ENCODE data around the gene KCTD12.

KCTD12 gene

DNA sequence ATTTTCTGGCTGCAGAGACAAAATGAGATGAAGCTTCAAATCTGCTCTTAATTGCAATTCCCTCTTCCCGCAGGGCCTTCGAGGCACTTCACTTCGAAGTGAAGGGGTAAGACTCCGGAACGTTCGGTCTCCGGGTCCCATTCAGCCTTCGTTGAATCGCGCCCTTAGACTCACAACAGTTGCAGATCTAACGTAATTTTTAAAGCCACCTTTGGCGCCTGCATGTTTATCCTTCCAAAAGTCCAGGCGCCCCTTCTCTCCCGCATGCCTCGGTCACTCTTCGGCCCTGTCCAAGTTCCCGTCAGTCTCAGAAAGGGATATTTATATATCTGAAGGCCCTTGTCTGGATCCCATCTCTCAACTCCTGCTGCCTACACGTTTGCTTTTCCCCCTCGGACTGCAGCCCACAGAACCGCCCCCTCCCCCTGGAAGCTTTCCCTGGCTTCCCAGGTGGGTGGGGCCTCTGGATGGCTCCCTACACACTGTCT lies 915 bp upstream of the KCTD12 start:
- no peak for DNase-seq (ENCODE audit: low spot score)

DNA sequence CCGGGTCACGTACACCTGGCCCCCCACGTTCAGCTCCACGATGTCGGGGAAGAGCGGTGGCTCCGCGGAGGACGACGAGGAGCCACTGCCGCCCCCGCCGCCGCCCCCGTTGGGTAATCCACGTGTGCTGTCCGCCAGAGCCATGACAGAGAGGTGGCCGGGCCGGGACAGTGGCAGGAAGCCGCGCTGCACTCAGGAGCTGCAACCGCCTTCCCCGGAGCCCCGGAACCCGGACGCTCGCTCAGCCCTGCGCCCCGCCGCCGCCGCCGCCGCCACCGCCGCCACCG lies 257 bp downstream of the KCTD12 start:
- no peak for DNase-seq (ENCODE audit: low spot score)

DNA sequence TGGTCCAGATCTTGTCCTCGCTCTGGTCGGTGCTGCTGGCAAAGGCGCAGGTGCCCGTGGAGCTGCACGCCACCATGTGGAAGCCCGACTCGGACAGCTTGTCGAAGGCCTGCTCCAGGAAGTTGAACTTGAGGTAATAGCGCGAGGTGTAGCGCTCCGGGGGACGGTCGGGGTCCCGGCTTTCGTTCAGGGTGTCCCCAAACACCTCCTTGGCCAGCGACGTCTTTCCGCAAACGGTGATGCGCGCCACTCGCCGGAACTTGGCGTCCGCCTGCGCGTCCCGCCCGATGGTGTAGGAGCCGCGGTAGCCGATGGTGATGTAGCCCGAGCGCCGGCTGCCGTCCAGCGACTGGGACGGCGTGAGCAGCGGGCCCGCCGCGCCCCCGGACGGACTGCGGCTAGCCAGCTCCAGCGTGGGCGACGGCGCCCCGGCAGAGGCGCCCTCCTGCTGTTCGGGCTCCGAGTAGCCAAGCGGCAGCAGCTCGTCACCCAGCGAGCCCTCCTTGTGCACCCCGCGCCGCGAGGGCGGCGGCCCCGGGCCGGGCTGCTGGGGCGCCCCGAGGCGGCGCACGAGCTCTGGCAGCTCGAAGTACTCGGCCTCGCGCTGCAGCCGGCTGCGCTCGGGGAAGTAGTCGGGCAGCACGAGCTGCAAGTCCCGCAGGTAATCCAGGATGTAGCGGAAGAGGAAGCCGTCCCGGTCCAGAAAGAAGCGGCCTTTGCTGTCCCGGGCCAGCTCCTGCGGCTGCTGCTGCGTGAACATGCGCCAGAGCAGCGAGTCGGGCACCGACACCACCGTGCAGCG lies 801 bp downstream of the KCTD12 start:
- peak; percentile 82 for DNase-seq (ENCODE audit: low spot score)

DNA sequence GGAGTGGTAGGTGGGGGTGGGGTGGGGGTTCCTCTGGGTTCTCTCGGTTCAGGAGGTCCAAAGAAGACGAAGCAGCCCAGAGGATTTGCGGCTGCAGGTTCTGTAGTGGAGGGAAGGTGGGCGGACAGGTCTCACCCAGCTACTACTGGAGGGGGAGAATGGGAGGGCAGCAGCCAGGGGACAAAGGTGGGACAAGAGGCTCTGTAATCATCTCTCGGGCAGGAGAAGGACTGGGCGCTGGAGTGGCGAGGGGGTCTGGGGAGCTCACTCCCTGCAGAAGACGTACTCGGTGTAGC lies 1.4 kb downstream of the KCTD12 start:
- DNase-seq (ENCODE audit: low spot score) = no peak

DNA sequence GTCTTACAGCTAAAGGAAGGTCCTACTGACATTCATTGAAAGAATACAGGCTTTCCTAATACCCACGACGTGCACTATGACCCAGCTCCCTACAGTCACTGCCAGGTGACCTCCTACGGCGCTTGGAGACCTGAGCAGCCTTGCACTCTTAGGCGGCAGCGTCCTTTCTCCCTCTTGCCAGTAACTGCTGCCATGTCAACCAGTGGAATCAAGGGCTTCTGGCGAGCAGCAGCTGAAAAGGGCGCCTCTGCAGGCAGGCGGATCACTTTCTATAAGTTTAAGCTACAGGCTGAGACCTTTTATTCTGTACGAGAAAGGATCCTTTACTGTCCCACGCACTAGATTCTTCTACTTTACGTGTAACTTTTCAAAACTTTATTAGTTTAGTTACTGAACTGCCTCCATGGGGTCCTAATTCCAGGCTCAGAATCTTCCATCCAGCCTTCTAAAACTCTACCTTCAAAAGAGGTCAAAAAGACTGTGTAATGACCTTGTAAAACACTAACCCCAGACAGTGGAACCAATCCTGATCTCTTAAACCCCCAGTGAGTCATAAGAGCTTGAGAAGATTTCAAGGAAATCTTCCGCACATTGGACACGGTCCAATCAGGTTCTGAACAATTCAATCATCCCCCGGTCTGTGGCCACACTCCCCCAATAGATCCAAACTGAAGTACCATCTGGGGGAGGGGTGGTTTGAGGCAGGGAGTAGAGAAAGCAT lies 1.9 kb downstream of the KCTD12 start:
- DNase-seq (ENCODE audit: low spot score) = peak; percentile 43

DNA sequence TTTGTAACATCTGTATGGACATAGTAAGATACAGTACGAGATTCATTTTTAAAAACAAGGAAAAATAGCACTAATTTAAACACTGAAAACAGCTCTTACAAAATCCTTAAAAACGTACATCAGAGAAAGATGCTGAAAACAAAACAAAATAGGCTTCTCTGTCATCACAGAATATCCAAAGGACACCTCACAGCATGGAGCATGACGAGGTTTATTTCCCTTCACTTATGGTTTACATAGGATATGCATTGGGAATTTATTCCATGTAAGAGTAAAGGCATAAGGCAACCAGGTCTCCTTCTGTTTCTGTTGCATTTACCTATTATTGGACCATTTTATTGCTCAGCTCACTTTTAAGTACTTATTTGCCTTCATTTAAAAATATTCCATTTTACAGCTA lies 3.0 kb downstream of the KCTD12 start:
- DNase-seq (ENCODE audit: low spot score) = no peak

DNA sequence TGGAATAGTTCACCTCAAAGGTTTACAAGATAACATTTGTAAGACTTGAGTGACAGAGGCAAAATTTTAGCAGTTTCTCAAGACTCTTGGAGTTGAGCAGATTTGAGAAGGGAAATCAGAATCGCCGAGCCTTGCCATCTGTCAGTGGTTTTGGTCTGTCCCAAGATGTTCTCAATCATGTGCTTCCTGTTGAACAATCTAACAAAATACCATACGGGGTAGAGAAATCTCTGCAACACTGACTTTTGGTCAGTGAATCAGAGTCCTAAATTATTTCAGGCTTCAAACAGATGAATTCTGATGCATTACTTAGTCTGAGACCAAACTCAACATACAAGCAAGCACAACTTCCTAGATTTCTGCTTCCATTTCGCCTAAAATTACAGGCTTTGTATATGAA lies 3.8 kb downstream of the KCTD12 start:
- DNase-seq (ENCODE audit: low spot score) = no peak

DNA sequence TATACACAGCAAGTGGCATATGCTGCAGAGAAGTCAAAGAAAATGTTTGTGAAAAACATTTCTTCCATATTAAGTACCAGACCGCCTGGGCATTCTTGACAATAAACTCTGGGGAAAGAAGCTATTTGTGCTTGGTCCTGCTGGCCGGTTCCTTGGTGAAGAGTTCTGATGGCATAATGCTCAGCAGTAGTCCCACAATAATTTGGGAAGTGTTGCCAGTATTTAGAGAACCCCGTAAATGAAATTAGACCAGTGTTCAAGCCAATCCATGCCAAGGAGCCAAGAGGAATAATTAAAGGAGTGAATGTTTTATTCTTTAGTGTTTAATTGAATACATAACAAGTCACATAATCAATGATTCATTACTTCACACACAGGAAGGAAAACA lies 6.3 kb downstream of the KCTD12 start:
- DNase-seq (ENCODE audit: low spot score) = no peak

DNA sequence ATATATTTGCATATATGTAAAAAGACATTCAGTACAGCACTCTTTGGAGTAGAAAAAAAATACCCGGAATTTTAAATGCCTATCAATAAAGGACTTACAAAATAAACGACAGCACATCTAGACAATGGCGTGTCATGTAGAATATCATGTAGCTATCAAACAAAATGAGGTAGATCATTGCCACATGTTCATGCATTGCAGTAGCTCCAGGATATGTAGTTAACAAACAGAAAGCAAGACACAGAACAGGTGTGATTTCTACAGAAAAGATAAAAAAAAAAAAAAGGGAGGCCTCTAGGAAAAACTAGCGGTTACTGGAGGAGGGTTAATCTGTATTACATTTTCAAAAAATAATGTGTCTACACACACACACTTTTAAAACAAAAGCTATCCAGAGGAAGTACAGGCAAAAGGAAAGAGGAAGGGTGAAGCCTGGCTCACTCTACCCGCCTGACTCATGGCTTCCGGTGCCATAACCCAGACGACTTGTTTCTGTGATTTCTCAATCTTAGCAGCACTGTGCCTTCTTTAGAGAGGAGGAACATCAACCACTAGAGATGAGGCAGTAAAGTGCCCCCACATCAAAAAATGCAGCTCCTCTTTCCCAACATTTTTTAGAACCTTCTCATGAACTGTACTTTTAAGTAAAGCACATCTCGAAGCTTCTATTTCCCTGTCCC lies 6.9 kb downstream of the KCTD12 start:
- DNase-seq (ENCODE audit: low spot score) = peak; percentile 61

DNA sequence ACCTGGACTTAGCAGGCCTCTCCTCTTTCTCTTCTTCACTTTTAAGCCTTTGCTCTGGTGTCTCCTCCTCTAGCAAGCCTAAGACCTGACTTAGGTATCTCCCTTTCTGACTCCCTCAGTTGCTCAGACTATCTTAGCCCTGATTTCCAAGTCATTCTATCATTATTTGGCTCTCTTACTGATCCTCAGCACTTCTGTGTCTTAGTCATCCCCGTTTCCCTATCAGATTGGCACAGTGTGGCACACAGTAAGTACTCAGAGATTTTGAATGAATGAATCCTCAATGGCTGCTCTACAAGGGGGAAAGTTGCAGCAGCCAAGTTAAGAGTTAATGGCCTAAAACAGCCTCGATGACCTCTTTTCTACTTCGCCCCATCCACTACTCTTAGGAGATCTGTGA lies 8.2 kb downstream of the KCTD12 start:
- no peak for DNase-seq (ENCODE audit: low spot score)

DNA sequence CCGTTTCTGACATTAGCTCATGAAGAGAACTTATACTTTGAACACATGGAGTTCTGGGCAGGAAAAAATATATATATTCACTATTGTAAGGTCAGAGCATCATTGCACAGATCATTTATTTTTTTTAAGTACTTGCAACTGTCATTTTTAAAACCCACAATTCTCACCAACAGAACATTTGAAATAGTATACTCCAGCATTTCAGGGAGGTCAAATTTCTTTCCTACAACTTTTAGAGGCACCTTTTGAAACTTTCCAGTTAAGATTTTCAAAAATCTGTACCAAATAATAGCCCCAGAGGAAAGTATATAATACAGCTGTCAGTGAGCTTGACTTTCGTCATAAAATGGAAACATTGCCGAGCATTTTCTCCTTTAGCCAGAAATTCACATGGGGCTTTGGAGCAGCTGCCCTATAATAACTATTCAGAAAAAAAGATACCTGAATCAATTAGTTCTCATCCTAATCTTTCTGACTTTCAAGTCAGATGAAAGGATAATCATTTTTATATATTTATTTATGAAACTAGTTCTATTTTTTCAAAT lies 10.9 kb downstream of the KCTD12 start:
- no peak for DNase-seq (ENCODE audit: low spot score)

DNA sequence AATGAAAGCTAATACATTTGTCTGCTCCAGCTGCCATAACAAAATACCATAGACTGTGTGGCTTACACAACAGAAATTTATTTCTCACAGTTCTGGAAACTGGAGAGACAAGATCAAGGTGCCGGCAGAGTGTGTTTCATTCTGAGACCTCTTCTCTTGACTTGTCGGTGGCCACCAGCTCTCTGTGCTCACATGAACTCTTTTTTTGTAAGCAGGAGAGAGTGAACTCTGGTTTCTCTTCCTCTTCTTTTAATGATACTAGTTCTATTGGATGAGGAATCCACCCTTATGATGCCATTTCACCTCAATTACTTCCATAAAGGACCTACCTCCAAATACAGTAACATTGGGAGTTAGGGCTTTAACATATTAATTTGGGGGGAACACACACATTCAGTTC lies 11.7 kb downstream of the KCTD12 start:
- DNase-seq (ENCODE audit: low spot score) = no peak

DNA sequence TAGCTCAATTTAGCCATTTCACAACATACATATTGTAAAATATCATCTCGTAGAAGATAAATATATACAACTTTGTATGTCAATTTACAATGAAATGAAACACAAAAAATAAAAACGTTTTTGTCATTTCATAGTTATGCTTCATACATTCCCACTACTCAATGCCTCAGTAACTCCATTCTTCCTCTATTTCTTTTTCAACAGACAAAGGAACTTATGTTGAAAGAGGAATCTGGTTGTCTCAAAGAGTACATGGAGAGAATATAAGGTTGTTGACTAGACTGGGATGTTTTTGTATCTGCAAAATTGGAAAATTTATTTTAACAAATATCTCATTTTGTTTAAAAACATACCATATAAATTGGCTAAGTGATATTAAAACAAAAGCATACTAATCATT lies 12.8 kb downstream of the KCTD12 start:
- DNase-seq (ENCODE audit: low spot score) = no peak

DNA sequence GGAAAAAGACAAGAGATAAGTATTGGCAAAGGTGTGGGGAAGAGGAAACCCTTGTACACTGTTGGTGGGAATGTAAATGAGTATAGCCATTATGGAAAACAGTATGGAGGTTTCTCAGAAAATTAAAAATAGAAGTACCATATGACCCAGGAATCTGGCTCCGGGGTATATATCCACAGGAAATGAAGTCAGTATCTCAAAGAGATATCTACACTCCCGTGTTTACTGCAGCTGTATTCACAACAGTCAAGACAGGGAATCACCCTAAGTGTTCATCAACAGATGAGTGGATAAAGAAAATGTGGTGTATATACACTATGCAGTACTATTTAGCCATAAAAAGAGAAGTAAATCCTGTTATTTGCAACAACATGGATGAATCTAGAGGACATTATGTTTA lies 13.5 kb downstream of the KCTD12 start:
- no peak for DNase-seq (ENCODE audit: low spot score)

DNA sequence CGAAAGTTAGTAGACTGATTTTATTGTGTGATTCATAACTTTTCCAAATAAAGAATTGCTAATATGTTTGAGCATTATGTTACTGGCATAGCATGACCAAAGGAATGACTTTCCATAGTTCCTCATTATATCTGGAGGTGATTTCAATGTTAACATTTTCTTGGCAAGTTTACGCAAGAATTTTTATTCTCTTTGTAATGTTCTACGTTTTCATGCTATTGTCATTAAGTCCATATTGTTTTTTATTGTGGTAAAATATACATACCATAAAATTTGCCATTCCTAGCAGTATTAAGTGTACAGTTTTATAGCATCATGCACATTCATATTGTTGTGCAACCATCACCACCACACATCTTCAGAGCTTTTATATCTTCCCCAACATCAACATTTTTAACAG lies 14.8 kb downstream of the KCTD12 start:
- no peak for DNase-seq (ENCODE audit: low spot score)

DNA sequence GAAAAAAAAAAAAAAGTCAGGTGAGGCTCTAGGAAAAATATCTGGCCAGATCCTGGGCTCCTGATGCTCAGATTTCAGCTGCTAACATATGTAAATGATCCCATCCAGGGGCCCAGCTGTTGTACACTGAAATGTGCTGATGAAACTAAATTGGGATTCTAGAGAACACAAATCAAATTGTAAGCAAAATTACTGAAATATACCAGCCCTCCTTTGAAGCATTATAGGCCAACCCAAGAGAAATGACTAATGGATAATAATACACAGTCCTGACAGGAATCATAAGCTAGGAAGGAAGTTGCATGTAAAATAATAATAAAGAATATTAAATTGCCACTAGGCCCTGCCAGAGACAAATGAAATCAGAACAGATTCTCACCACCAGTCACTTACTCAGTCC lies 17.8 kb downstream of the KCTD12 start:
- no peak for DNase-seq (ENCODE audit: low spot score)

DNA sequence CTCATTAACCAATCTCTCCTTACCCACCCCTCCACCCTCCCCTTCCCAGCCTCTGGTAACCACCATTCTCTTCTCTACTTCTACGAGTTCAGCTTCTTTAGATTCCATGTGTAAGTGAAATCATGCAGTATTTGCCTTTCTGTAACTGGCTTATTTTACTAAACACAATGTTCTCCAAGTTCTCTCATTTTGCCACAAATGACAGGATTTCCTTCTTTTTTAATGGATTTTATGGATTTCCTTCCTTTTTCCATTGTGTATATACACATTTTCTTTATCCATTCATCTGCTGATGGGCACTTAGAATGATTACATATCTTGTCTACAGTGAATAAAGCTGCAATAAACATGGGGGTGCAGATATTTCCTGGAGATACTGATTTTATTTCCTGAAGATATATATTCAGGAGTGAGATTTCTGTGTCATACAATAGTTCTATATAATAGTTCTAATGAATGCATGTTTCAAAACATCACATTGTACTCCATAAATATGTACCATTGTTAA lies 20.2 kb downstream of the KCTD12 start:
- DNase-seq (ENCODE audit: low spot score) = no peak

DNA sequence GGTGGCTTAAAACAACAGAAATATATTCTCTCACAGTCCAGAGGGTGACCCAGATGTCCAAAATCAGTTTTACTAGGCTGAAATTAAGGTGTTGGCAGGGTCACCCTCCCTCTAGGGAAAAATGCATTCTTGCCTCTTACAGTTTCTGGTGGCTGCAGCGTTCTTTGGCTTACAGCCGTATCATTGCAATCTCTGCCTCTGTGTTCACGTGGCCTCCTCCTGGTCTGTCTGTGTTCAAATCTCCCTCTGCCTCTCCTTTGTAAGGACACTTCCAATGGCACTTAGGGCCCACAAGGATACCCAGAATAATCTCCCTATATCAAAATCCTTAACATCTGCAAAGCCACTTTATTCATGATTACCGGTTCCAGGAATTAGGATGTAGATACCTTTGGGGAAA lies 21.1 kb downstream of the KCTD12 start:
- DNase-seq (ENCODE audit: low spot score) = no peak

DNA sequence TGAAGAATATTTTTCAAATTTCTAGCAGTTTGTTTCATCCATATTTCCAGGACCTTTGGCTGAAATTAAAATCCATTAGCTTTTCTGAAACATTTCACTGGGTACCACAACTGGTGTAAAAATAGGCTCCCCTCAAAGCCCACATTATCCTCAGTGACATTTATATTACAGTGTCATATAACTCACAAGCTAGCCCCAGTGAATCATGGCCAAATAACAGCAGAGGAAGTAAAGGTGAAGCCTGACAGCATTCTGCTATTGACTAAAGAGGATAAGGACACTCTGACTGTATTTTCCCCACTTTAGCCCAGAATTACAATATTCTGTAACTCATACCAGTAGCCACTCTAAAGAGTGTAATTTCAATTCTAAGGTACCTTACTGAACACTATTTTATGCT lies 21.9 kb downstream of the KCTD12 start:
- DNase-seq (ENCODE audit: low spot score) = no peak

DNA sequence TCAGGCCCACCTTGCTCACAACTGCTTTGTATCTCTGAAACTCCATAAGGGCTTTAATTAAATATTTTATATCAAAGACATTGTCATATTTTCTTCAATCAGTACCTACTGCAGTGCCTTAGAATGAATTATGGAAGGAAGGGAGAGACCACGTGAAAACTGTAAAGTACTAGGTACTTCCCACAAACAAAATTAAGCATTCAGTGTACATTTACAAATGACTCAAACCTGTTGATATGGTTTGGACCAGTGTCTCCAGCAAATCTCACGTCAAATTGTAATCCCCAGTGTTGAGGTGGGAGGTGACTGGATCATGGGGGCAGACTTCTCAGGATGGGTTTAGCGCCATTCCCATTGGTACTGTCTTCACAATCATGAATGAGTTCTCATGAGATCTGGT lies 23.2 kb downstream of the KCTD12 start:
- no peak for DNase-seq (ENCODE audit: low spot score)

DNA sequence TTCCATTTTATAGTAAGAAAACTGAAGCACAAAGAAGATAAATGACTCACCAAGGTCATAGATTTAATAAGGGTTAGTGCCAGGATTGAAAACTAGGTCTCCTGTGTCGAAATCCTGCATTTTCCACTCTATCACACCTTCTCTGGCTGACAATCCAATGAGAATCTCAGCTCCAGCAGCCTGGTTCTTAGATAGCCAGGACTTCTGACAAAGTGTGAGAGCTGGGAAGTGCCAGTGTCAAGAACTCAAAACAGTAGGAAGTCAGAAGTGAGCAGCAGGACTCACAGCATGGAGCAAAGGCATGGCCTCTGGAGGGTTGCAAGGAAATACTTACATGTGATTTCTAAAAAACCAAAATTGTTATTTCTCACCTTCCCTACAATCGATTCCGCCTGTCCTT lies 24.3 kb downstream of the KCTD12 start:
- DNase-seq (ENCODE audit: low spot score) = no peak

DNA sequence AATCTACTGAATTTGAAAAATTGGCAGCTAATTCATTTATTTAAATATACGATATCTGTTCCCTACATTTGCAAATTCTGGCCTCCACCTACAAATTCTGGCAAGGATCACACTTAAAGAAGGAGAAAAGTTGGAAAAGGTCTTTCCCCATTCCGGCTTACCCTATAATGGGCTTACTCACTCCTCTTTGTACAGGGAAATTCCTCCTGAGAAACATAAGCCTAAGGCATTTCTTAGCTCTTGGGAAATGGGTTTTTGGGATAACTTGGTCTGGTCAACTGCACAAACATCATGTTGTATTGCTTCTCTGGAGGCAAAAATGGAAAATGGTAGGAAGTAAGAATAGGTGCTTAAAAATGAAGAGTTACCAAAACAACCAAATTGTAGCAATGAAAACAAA lies 25.5 kb downstream of the KCTD12 start:
- DNase-seq (ENCODE audit: low spot score) = no peak

DNA sequence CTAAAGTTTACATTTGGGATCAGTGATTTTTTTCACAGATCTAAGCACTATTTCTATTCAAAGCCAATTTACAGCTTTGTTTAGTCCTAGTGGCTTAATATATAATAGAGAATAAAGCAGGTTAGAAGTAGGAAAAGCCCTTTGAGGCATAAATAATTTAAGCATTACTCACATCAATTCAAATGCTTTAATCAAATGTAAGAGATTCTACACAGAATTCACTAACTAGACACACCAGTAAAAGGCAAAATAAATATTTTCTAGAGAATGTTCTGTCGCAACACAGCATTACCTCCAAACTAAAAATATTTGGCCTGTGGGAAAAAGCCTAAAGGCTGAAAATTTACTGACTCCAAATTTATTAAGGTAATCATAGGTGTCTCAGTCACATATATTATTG lies 31.3 kb downstream of the KCTD12 start:
- peak; percentile 65 for DNase-seq (ENCODE audit: low spot score)
